Measurements from ENCODE around the gene POLR3B.
"Not testable (repeated sequence)": the region's sequence is repeated elsewhere in the genome, so short reads cannot be mapped to it uniquely, and the experiment has no call there.

POLR3B gene

GRCh38 chr12:106357549-106358395 is at the start of gene POLR3B:
POLR3B (plus strand) TSS chr12:106357748; CDS start chr12:106357880, 132 bp downstream.
- peak; percentile 90 for DNase-seq

GRCh38 chr12:106308121-106308520 is 49.4 kb upstream of the POLR3B start:
- DNase-seq = no peak

- no peak for DNase-seq
Observed at GRCh38 chr12:106308611-106309010, 48.9 kb upstream of the POLR3B start.

DNA sequence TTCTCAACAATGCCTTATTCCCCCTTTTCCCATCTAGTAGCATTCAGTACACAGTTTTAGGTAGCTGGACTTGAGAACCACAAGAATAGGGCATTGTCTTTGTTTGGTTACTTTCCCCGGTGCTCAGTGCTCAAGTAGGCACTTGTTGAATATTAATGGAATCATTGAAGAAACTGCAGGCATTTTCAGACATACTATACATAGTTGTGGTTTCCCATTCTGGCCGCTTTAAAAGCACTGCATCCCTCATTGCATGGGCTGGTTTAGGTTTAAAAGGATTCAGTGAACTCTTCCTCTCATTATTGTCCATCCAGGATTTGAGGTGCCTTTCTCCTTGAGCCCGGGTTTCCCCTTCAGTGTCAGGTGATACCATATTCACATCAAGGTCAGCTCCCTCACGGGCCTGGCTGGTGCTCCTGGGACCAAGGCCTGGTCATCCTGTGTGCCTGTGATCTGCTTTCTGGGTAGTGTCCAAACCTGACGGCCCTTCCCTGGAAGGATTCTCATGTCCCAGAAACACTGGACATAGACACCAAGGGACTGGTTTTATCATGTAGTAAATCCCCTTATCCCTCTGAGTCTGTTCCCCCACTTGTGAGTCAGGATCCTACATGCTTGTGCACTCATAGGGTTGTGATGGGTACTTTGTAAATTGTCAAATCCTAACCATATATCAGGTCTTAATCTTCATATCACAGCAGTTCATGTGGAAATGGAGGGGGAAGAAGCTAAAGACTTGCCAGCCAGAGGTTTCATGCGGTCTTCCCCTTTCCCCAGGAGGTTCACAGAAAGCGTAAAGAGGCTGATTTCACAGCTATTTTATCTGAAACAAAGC is 47.7 kb upstream of the POLR3B start:
- no peak for DNase-seq

DNA sequence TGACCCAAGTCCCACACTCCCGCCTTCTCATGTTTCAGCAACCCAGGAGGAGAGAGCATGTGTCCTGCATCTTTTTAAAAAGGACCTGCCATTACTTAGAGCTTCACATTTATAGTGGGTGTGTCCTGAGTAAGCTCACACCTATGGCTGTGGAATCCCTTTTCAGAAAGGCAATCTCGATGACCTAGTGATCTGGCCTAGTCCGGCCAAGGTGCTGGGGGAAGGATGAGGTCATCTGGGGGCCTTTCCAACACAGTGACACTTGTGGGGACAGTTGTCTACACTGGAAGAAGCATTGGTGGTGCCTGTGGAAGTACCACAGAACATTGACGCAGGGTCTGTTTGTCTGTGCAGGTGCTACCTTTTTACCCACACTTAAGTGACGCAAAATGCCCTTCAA is 46.9 kb upstream of the POLR3B start:
- DNase-seq = no peak

- no peak for DNase-seq
Observed at GRCh38 chr12:106311139-106311538, 46.4 kb upstream of the POLR3B start.

DNA sequence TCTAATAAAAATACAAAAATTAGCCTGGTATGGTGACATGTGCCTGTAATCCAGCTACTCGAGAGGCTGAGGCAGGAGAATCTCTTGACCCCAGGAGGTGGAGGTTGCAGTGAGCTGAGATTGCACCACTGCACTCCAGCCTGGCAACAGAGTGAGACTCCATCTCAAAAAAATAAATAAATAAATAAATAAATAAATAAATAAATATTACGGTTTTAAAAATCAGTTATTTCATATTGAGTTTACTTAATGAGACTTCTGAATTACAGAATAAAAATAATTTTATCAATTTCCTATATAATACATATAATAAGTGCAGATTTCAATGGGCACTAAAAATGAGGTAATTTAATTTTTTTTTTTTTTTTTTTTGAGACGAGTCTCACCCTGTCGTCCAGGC is 44.1 kb upstream of the POLR3B start:
- not testable (repeated sequence) for DNase-seq

GRCh38 chr12:106315523-106315922 is 42.0 kb upstream of the POLR3B start:
- DNase-seq = no peak

GRCh38 chr12:106317406-106318082 is 40.0 kb upstream of the POLR3B start:
- no peak for DNase-seq

- no peak for DNase-seq
Observed at GRCh38 chr12:106321139-106321850, 36.3 kb upstream of the POLR3B start.

DNA sequence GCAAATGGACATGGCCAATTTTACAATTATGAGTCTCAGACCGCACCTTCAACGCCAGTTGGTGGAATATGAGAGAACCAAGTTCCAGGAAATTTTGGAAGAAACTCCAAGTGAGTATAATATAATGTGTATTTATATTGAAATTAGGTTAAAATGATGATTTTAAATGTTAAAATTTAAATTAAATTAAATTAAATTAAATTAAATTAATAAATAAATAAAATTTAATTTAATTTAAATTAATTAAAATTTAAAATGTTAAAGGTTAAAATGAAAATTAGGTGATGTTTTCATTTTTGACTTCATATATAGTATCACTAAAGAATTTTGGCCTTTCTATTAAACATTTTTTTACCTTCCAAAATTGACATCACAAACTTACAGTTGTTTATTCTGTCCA is 34.0 kb upstream of the POLR3B start:
- DNase-seq = no peak

DNA sequence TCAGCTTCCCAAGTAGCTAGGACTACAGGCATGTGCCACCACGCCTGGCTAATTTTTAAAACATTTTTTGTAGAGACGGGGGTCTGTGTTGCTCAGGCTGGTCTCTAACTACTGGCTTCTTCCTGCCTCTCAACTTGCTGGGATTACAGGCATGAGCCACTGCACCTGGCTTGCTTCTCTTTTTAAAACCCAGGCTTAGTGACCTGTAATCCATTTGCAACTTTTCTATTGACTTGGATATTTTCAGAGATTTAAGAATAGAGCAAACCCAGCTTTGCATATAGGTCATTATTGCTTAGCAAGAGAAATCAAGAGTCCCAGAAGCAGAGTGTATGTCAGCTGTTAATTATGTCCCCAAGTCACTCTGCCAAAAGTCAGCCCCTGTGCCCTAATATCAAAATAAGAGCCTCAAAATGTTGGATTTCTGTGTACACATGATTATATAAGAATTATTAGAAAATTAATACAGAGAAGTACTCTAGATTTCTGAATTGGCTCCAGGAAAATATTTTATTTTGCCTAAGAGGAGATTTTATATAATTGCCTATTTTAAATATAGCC is 30.2 kb upstream of the POLR3B start:
- DNase-seq = peak; percentile 7

DNA sequence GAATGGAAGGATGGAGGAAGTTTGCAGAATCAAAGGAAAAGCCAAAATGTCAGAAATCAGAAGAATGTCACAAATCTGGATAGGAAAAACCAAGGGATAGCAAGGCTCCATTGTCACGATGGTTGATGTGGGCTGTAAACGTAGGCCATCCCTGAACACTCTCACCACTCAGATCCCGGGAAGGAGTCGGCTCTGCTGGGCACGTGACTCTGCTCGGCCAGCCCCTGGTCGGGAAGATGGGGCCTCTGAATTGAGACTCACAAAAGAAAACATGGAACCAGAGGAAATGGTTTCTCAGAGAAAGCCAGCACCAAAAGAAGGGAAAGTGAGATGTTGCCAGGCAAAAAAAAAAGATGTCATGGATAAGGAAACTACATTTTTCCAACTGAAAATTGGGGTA is 28.8 kb upstream of the POLR3B start:
- no peak for DNase-seq

DNA sequence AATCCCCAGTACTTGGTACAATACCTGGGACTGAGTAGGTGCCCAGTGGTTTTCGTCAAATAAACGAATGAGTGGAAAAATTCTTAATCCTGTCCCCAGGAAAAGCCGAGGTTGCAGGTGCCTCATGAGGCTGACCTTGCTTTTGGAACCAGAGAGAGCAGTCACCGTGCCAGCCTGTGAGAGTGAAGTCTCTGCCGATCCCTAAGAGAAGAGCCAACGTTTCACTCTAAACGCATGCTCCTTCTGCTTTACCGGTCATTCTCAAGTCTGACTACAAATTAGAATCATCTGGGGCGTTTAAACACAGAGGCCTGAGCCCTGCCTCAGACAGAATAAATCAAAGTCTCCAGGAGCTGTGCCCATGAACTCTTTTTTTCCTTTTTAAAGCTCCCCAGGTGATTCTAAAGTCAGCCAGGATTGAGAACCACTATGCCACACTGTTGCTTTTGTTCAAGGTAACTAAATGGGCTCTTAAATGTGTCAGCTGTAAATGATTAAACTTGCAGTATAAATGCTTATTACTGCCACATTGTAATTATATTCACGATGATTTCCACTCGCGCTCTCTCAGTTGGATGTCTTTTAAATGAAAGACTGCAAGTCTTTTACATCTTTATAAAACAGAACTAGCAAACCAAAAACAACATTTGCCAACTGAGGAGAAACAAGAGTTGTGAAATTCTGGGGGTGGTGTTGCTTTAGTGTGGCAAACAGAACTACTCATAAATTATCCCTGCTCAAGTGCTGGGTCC is 28.1 kb upstream of the POLR3B start:
- DNase-seq = no peak

DNA sequence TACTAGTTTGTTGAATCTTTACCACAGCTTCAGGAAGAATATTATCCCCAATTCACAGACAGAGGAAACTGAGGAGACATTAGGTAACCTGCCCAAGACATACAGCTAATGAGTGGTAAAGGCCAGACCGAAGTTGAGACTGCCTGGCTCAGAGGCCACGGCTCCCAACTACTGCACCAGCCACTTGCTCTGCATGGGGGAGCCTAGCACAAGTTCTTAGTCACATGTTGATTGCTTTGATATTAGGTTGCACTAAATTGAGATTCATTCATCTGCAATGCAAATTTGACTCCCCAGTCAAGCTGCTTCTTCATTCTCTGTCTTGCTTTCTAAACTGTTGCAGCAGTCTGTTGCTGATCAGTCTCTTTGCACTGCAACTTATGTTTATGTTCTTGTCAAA is 25.9 kb upstream of the POLR3B start:
- no peak for DNase-seq

- no peak for DNase-seq
Observed at GRCh38 chr12:106332536-106332935, 25.0 kb upstream of the POLR3B start.

DNA sequence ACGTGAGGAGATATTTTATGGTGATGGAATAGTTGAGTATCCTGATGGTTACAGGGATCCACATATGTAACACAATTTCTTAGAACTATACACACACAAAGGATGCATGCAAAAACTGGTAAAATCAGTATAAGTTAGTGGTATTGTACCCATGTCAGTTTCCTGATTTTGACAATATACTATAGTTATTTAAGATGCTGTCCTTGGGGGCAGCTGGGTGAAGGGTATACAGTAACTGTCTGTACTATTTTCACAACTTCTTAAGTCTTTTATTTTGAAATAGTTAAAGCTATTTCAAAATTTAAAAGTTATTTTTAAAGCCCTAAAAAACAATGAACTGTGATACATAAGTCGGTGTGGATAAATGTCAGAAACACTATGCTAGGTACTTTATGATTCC is 24.5 kb upstream of the POLR3B start:
- no peak for DNase-seq

DNA sequence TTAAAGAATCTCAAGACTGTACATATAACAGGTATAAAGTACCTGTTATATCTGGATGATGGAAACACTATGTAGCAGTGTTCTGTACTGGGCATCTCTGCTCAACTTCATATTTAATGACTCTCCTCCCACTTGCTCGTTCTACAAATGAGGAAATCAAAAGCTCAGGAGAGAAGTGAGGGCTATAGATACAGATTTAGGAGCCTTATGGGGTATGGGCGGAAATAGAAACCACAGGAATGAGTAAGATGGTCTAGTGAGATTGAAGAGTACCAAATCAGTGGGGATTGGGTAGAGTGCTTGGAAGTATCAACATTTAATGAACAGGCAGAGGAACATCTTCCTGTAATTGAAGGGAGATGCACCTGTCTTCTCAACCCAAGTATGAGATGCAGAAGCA is 23.8 kb upstream of the POLR3B start:
- DNase-seq = no peak

- DNase-seq = peak; percentile 61
Observed at GRCh38 chr12:106341086-106341877, 16.3 kb upstream of the POLR3B start.

DNA sequence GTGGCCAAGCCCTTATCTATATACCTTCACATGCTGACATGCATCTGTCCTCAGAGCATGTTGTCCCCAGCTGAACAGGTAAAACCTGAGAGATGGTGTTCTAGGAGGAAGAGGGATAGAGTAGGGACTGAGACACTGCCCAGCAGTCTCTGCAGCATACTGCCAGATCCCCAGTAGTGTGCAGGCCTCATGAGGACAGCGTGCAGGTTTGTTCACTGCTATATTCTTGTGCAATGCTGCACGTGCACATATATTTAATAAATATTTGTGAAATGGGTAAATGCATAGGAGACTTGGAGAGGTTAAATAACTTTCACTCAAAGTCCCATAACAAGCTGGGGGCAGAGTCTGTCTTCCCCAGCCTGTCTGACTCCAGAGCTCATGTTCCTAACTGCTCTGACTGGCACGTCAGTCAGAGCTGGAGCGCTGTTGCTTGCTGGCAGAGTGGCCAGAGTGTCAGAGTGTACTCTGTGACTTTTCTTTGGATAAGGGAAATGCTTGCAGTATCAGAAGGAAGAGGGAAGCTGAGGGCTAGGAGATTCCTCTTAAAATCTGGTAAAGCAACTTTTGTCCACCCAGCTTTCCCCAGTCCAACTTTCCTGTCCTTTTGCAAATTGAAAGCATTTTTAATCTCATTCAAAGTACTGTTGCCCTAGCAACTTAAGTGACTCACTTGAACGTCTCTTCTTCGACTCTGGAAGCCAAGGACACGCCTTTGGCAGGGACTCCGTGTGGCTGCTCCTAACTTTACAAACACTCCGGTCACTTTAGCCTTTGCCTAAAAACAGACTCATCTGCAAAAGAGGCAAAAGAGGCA is 14.9 kb upstream of the POLR3B start:
- DNase-seq = no peak
